ENCODE measurements around the gene EYS.

Gene EYS

DNA sequence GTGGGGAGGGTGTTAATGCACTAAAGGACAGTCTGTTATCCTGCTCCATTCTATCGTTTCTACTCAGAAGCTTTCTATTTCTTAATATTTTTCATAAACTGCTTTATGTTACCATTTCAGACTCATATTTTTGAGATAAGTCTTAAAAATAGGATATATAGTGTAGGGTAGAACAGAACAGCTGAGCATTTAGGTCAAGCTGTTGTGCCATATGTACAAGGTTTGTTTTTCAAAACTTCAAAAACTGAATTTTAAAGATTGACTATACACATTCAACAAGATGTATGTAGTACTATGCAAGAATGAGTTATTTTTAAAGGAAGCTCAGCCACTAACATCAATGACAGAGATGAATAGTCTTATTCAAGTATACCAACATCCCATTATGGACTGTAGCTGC, 1634.3 kb downstream of the EYS start:
- no peak overlapping the region for H3K27ac ChIP-seq (ENCODE audit: poor library complexity, severe bottlenecking)
- no peaks in the 10 kb centered on the region for H3K27me3 ChIP-seq (ENCODE audit: insufficient read depth, poor library complexity, severe bottlenecking)
- DNase-seq (ENCODE audit: low spot score) = no peak
- no peaks in the 10 kb centered on the region for H3K36me3 ChIP-seq (ENCODE audit: low read depth)
- H3K4me1 ChIP-seq (ENCODE audit: insufficient read depth, poor library complexity, severe bottlenecking) = no peaks in the 10 kb centered on the region
- no peaks in the 10 kb centered on the region for H3K9me3 ChIP-seq (ENCODE audit: severe bottlenecking)
- no peak for ATAC-seq (ENCODE audit: low read depth)
- TF ChIP-seq, protein P1, sequence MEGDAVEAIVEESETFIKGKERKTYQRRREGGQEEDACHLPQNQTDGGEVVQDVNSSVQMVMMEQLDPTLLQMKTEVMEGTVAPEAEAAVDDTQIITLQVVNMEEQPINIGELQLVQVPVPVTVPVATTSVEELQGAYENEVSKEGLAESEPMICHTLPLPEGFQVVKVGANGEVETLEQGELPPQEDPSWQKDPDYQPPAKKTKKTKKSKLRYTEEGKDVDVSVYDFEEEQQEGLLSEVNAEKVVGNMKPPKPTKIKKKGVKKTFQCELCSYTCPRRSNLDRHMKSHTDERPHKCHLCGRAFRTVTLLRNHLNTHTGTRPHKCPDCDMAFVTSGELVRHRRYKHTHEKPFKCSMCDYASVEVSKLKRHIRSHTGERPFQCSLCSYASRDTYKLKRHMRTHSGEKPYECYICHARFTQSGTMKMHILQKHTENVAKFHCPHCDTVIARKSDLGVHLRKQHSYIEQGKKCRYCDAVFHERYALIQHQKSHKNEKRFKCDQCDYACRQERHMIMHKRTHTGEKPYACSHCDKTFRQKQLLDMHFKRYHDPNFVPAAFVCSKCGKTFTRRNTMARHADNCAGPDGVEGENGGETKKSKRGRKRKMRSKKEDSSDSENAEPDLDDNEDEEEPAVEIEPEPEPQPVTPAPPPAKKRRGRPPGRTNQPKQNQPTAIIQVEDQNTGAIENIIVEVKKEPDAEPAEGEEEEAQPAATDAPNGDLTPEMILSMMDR (IDR thresholded peaks at IDR 0.05; ENCODE audit: poor library complexity, severe bottlenecking) = no peak
- H3K4me3 ChIP-seq (ENCODE audit: severe bottlenecking) = no peak overlapping the region

DNA sequence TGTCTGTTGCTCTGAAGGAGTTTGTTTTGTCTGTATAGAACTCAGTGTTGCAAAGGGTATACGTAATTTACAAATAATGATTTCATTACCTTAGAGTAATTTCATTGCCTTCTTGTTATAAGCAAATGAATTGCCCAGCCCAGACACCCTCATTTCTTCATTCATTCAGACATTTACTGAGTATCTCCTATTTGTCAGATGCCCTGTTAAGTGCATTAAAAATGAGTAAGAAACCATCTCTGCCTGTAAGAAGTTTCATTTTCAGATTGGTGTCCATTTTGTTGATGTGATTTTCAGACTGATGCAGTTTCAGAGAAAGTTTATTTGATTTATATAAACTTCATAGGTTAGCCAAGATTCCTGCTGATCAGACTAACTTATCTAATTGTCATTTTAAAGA, 1642.1 kb downstream of the EYS start:
- TF ChIP-seq, protein P1 (IDR thresholded peaks at IDR 0.05; ENCODE audit: poor library complexity, severe bottlenecking) = no peak
- no peaks in the 10 kb centered on the region for H3K36me3 ChIP-seq (ENCODE audit: low read depth)
- no peak for ATAC-seq (ENCODE audit: low read depth)

DNA sequence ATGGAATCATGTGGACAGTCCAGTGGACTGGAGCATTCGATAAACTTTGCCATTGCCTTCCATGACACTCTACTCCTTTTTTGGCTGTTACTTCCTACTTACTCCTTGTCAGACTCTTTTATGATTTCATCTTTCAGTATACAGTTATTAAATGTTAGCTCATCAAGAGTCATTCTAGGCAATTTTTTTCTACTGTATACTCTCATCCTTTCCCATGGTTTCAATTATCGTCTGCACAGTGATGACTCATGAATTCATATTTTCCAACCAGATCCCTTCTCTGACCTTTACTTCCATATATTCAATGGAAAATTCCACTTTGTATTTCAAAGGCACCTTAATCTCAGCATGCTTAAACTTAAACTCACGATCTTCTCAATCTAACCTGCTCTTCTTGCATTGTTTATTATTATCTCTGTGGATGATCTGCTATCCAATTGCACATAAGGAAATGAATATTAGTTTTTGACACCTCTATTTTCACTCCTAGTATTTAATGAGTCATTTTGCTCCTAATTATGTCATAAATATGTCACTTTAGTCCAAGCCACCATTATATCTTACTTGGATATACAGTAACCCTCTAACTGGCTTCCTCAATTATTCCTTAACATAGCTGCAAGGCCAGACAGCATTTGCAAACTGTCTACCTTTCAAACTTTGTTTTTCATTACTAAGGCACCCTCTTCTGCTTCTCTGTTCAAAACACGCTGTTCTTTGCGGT, 1643.9 kb downstream of the EYS start:
- Histone ChIP-seq H3K4me1 (ENCODE audit: insufficient read depth, poor library complexity, severe bottlenecking) (no peaks in the 10 kb centered on the region), H3K9me3 (ENCODE audit: severe bottlenecking) (no peaks in the 10 kb centered on the region), H3K27ac (ENCODE audit: poor library complexity, severe bottlenecking) (no peak overlapping the region), H3K27me3 (ENCODE audit: insufficient read depth, poor library complexity, severe bottlenecking) (peaks cover 4% of the 10 kb centered on the region), H3K36me3 (ENCODE audit: low read depth) (no peaks in the 10 kb centered on the region), H3K4me3 (ENCODE audit: severe bottlenecking) (no peak overlapping the region)
- TF ChIP-seq, protein P1 (IDR thresholded peaks at IDR 0.05; ENCODE audit: poor library complexity, severe bottlenecking) = no peak
- ATAC-seq (ENCODE audit: low read depth) (no peak), DNase-seq (ENCODE audit: low spot score) (no peak)

More for the DNA sequence above, 1642.1 kb downstream of the EYS start:
- H3K27me3 ChIP-seq (ENCODE audit: insufficient read depth, poor library complexity, severe bottlenecking) = peaks cover 4% of the 10 kb centered on the region
- no peak overlapping the region for H3K4me3 ChIP-seq (ENCODE audit: severe bottlenecking)
- no peaks in the 10 kb centered on the region for H3K4me1 ChIP-seq (ENCODE audit: insufficient read depth, poor library complexity, severe bottlenecking)
- no peaks in the 10 kb centered on the region for H3K9me3 ChIP-seq (ENCODE audit: severe bottlenecking)
- DNase-seq (ENCODE audit: low spot score) = no peak
- no peak overlapping the region for H3K27ac ChIP-seq (ENCODE audit: poor library complexity, severe bottlenecking)

DNA sequence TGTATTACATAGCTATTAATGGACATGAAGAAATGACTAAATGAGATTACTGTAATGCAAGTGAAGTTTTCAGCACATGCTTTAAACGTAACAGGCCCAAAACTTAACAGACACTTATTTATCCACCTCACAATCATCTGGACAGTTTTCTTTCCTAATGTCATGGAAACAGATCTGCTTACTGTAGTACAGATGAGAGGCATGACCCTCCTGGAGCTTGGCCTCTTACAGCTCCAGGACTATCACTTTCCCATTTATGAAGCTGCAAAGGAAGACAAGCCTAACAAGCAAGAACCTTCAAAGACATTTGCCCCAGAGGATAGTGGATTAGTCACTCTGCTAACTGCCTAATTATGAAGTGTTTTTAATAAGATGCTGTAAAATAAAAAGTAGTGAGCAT, 1652.2 kb downstream of the EYS start:
- Histone ChIP-seq H3K27me3 (ENCODE audit: insufficient read depth, poor library complexity, severe bottlenecking) (no peaks in the 10 kb centered on the region), H3K27ac (ENCODE audit: poor library complexity, severe bottlenecking) (no peak overlapping the region), H3K4me3 (ENCODE audit: severe bottlenecking) (no peak overlapping the region), H3K9me3 (ENCODE audit: severe bottlenecking) (no peaks in the 10 kb centered on the region), H3K4me1 (ENCODE audit: insufficient read depth, poor library complexity, severe bottlenecking) (no peaks in the 10 kb centered on the region), H3K36me3 (ENCODE audit: low read depth) (no peaks in the 10 kb centered on the region)
- DNase-seq (ENCODE audit: low spot score) = no peak
- TF ChIP-seq, protein P1 (IDR thresholded peaks at IDR 0.05; ENCODE audit: poor library complexity, severe bottlenecking) = no peak
- no peak for ATAC-seq (ENCODE audit: low read depth)

DNA sequence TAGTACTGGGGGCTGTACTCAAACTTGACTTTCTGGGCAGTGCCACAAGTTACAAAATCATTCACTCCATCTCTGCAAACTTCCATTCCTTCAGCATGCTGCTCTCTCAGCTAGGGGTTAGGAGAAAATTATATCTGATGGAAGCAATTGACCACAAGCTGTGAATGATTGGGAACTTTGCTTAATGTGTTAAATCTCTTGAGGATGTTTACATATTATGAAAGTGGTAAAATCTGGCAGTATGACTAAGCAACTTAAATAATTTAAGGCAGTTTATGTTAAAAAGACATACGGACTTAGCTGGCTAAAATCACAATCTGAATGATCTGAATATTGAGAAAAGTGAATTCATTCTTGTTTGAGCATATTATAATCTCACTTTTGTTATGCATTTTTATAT, 1656.4 kb downstream of the EYS start:
- TF ChIP-seq, protein P1 (IDR thresholded peaks at IDR 0.05; ENCODE audit: poor library complexity, severe bottlenecking) = no peak
- Histone ChIP-seq H3K27me3 (ENCODE audit: insufficient read depth, poor library complexity, severe bottlenecking) (no peaks in the 10 kb centered on the region), H3K27ac (ENCODE audit: poor library complexity, severe bottlenecking) (no peak overlapping the region), H3K9me3 (ENCODE audit: severe bottlenecking) (no peaks in the 10 kb centered on the region), H3K36me3 (ENCODE audit: low read depth) (no peaks in the 10 kb centered on the region), H3K4me1 (ENCODE audit: insufficient read depth, poor library complexity, severe bottlenecking) (no peaks in the 10 kb centered on the region), H3K4me3 (ENCODE audit: severe bottlenecking) (no peak overlapping the region)
- DNase-seq (ENCODE audit: low spot score) (no peak), ATAC-seq (ENCODE audit: low read depth) (no peak)

Data from RWPE2 (cell line).